Measurements from ENCODE around the gene PIGP.
"Not testable (repeated sequence)": the region's sequence is repeated elsewhere in the genome, so short reads cannot be mapped to it uniquely, and the experiment has no call there.

The PIGP gene

DNA sequence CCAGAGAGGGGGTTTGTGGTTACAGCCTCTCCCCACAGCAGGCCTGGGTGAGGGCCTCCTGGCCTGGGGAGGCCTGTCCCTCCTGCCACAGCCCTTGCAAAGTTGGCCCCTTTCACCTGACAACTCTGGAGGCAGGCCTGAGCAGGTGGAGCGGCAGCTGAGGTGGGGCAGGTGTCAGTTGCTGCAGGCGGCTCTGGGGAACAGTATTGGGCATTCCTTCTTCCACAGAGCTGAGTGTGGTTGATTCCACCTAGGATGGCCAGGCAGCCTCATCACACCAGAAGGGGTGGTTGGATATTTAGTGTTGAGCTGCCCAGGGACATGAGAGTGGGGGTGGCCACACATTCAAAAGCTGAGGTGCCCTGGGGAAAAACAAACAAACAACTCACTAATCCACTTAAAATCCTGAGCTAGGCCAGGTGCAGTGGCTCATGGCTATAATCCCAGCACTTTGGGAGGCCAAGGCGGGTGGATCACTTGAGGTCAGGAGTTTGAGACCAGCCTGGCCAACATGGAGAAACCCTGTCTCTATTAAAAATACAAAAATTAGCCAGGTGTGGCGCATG lies 31.1 kb downstream of the PIGP start:
- DNase-seq: no peak

DNA sequence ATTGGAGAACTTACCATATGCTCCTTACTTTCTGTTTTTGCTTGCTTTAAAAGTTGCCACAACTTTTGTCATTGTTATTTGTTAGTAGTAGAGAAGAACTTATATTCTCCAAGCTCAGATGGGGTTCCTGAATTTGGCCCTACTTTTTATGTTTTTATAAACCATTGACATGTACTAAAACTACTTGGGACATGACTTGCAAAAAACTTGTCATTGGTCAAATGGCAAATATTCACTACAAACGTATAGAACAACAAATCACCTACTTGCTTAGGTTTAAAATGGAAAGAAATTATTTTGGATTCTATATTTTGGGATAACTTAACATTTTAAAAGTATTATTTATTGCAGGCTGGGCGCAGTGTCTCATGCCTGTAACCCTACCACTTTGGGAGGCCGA lies 32.7 kb downstream of the PIGP start:
- no peak for DNase-seq

DNA sequence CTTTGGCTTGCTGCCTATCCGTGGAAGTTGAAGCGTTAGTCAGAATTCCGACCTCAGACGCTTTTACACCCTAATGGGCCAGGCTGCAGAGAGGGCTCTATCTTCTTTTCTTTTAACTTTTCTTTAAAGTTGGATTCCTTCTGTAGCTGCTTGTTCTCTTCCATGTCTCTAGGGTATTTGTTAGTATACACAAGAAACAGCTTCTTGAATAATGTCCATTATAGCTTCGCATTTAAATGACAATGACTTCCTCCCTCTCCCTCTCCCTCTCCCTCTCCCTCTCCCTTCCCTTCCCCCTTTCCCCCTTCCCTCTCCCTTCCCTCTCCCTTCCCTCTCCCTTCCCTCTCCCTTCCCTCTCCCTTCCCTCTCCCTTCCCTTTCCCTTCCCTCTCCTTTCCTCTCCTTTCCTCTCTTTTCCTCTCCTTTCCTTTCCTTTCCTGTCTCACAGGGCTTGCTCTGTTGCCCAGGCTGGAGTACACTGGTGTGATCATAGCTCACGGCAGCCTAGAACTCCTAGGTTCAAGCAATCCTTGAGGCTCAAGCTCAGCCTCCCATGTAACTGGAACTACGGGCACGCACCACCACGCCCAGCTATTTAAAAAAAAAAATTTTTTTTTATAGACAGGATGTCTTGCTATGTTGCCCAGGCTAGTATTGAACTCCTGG lies 33.3 kb downstream of the PIGP start:
- DNase-seq: no peak

DNA sequence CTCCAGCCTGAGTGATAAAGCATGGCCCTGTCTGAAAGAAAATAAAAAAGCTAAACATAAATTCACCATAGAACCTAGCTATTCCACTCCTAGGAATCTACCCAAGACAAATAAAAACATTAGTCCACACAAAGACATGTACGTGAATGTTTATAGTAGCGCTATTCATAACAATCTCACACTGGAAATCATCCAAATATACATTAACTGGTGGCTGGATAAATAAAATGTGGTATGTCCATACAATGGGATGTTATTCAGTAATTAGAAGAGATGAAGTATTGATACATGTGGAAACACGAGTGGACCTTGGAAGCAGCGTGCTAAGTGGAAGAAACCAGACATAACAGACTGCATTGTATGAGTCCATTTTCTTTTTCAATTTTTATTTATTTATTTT lies 36.7 kb downstream of the PIGP start:
- DNase-seq: no peak

DNA sequence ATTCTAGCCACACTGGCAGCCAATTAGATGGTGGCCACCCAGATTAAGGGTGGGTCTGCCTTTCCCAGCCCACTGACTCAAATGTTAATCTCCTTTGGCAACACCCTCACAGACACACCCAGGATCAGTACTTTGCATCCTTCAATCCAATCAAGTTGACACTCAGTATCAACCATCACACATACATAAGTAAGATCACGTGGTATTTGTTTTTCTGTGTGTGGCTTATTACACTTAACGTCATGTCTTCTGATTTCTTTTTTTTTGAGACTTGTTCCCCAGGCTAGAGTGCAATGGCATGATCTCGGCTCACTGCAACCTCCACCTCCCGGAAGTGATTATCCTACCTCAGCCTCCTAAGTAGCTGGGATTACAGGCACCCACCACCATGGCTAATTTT lies 38.5 kb downstream of the PIGP start:
- DNase-seq: not testable (repeated sequence)

DNA sequence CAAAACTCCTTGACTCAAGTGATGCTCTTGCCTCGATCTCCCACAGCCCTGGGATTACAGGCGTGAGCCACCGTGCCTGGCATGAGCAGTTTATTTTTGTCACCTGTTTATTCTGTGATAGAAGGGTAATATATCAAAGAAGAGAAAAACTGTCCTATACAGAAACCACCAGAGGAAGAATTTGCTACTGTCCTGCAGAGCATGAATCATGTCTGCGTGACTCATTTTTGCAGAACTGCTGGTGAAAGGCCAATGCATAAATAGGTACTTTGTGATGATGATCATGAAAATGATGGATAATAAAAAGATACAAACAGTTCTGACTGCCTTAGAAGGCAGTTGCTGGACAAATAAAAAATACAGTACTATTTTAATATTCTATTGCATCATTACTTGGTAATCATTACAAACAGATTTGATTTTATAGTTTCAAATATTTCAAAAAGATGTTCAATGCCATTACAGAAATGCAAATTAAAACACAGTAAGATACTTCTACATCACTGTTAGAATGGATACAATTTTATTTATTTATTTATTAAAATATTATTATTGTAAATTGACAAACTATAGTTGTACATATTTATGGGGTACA lies 39.9 kb downstream of the PIGP start:
- DNase-seq: no peak

DNA sequence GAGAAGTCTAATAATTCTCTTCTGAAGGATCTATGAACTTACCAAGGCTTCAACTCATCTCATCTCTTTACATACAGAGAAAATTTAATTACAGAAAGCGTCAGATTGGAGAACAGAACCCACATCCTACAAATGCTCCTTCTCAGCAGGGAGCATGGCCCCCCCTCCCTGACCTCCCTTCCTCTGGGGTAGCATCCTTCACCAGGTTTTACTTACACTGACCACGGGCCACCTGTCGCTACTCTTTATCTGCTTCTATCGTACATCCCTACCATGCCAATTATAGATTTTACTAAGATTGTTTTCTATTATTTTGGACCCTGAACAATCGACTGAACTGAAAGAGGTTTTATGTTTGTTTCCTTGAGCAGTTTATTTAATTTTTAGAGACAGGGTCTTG lies 40.6 kb downstream of the PIGP start:
- DNase-seq: no peak

DNA sequence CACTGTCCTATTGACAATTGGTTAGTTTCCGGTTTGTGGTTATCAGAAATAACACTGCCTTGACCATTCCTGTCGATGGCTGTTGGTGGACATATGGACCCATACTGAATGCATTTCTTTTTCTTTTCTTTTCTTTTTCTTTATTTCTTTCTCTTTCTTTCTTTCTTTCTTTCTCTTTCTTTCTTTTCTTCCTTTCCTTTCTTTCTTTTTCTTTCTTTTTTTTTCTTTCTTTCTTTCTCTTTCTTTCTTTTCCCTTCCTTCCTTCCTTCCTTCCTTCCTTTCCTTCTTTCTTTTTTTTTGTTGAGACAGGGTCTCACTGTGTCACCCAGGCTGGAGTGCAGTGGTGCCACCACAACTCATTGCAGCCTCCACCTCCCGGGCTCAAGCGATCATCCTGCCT lies 42.0 kb downstream of the PIGP start:
- no peak for DNase-seq

DNA sequence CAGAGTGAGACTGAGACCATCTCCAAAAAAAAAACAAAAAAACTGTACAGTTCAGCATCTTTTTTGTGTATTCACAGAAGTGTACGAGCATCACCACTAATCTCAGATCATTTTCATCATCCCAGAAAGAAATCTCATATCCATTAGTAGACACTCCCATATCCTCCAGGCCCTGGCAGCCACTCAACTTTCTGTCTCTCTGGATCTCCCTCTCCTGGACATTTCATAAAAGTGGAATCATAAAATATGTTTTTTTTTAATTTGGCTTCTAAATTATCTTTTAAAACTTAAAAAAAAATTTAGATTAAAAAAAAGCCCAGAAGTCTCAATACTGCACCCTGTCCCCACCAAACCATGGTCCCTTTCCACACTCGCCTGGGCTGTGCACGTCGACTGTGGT lies 44.3 kb downstream of the PIGP start:
- no peak for DNase-seq

DNA sequence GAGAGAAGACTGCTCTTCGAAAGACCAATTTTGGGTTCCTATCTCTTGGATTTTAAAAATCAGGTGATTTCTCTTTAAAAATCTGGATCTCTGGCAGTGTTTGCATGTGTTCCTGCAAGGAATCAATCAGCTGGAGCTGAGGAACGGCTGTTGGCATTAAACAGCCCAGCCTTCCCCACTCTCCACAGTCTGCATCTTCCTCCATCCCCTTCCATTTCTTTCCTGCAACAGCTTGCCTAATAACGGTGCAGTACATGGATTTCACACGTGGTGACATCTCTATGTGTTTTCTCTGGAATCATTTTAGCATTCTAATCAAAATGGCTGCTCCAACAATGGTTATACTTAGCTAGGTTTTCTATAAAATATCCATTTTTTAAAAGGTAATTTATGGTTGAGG lies 46.4 kb downstream of the PIGP start:
- DNase-seq: no peak

DNA sequence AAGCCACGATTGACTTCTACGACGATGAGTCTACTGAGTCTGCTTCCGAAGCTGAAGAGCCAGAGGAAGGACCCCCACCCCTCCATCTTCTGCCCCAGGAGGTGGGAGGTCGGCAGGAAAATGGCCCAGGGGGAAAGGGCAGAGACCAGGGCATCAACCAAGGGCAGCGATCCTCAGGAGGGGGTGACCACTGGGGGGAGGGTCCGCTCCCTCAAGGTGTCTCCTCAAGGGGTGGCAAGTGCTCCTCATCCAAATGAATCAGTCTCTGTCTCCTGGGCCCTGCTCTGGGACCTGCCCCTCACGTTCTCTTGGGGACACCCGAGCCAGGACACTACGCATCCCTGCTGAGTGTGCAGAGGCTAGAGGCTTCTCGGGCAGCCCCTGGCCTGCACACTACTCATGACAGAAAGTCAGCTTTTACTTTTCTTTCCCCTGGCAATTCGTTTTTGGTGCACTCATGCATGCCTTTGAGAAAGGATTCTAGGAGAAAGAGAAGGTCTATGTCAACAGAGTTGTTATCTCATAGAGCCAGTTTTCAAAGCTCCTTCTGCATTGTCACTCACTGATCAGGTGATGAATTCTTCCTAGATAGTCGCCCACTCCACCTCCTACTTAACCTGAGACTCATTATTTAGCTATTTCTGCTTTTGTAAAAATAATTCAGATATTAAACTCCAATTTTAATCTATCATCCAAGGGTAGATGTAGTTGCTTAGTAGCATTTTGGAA lies 54.8 kb downstream of the PIGP start:
- no peak for DNase-seq
